PFSK-1 (cell line): Measurements from ENCODE around the gene STX11.

ENCODE experiments used
- POLR2AphosphoS5 ChIP-seq: IDR thresholded peaks from 2 replicates; pipeline ENCODE4 v1.6.1; 2012; ENCODE audit warnings: low read depth, mild to moderate bottlenecking, control low read depth, low read length, moderate library complexity
- TF ChIP-seq, protein P1 (sequence below), 2 experiments: IDR thresholded peaks; 2 replicates each; pipeline versions ENCODE4 v1.6.1 to v1.8.0; 2011 to 2012; ENCODE audit warnings: low read depth in 2 of 2, low read length in 2 of 2, control low read depth in 1 of 2, inconsistent platforms in 1 of 2, mild to moderate bottlenecking in 1 of 2, moderate library complexity in 1 of 2; ENCODE audit not compliant: insufficient read depth in 1 of 2

- TF ChIP-seq POLR2AphosphoS5: no peak
- TF ChIP-seq, protein P1, sequence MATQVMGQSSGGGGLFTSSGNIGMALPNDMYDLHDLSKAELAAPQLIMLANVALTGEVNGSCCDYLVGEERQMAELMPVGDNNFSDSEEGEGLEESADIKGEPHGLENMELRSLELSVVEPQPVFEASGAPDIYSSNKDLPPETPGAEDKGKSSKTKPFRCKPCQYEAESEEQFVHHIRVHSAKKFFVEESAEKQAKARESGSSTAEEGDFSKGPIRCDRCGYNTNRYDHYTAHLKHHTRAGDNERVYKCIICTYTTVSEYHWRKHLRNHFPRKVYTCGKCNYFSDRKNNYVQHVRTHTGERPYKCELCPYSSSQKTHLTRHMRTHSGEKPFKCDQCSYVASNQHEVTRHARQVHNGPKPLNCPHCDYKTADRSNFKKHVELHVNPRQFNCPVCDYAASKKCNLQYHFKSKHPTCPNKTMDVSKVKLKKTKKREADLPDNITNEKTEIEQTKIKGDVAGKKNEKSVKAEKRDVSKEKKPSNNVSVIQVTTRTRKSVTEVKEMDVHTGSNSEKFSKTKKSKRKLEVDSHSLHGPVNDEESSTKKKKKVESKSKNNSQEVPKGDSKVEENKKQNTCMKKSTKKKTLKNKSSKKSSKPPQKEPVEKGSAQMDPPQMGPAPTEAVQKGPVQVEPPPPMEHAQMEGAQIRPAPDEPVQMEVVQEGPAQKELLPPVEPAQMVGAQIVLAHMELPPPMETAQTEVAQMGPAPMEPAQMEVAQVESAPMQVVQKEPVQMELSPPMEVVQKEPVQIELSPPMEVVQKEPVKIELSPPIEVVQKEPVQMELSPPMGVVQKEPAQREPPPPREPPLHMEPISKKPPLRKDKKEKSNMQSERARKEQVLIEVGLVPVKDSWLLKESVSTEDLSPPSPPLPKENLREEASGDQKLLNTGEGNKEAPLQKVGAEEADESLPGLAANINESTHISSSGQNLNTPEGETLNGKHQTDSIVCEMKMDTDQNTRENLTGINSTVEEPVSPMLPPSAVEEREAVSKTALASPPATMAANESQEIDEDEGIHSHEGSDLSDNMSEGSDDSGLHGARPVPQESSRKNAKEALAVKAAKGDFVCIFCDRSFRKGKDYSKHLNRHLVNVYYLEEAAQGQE (IDR thresholded peaks at IDR 0.05; ENCODE audit: insufficient read depth in 1 of 2, low read depth in 2 of 2, low read length in 2 of 2): no peak
These were observed 16.1 kb upstream of the STX11 start for GRCh38 chr6:144134176-144134575.
